Duodenal mucosa (tissue), 2 donors: ENCODE measurements around the gene ADAMTS2.

ENCODE experiments used
- H3K27ac ChIP-seq: one replicate; pipeline ENCODE4 v1.7.0; 2013; ENCODE audit warnings: low read depth, low read length
- H3K27me3 ChIP-seq, 2 donors: one replicate each; pipeline ENCODE4 v1.7.0; 2013; ENCODE audit warnings: low read length in 2 of 2, control low read depth in 1 of 2; ENCODE audit not compliant: insufficient read depth in 2 of 2, control insufficient read depth in 1 of 2
- H3K36me3 ChIP-seq, 2 donors: one replicate each; pipeline ENCODE4 v1.7.0; 2013; ENCODE audit warnings: low read length in 2 of 2, control low read depth in 1 of 2; ENCODE audit not compliant: insufficient read depth in 2 of 2, control insufficient read depth in 1 of 2
- H3K4me1 ChIP-seq, 2 donors: one replicate each; pipeline ENCODE4 v1.7.0; 2013; ENCODE audit warnings: low read length in 2 of 2, control low read depth in 1 of 2; ENCODE audit not compliant: insufficient read depth in 2 of 2, control insufficient read depth in 1 of 2
- H3K4me3 ChIP-seq, 2 donors: one replicate each; pipeline ENCODE4 v1.7.0; 2013; ENCODE audit warnings: low read length in 2 of 2, low read depth in 1 of 2
- H3K9ac ChIP-seq, 2 donors: one replicate each; pipeline ENCODE4 v1.7.0; 2013; ENCODE audit warnings: low read length in 2 of 2, low read depth in 1 of 2
- H3K9me3 ChIP-seq, 2 donors: one replicate each; pipeline ENCODE4 v1.7.0; 2013; ENCODE audit warnings: low read length in 2 of 2, control low read depth in 1 of 2; ENCODE audit not compliant: control insufficient read depth in 1 of 2

Gene ADAMTS2

DNA sequence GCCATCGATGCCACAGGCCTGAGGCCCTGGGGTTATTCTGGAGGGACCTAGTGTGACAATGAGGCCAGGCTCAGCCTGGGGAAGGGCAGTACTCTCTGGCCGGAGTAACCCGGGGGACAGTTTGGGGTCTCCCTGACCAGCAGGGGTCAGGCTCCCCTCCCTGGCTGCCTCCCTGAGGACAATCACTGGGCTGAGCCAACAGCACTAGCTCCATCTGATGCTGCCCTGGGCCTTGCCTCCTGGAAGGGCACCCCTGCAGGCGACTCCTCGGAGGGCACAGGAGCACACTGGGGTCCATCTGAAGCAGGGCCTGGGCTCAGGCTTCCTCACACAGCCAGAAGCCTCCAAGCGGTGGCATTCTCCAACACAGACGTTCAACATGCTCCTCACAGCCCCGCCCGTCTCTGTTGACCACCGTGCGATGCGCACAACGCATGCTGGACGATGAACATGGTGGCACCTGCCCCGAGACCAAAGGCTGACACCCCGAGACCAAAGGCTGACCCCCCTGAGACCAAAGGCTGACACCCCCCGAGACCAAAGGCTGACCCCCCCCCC, 68.3 kb downstream of the ADAMTS2 start:
- Histone ChIP-seq H3K4me3 (no peak overlapping the region), H3K27ac (peak overlapping the region; percentile 23), H3K9me3 (no peaks in the 10 kb centered on the region), H3K4me1 (peaks cover 0 to 10% of the 10 kb centered on the region in 2 donors), H3K27me3 (no peaks in the 10 kb centered on the region), H3K9ac (no peak overlapping the region), H3K36me3 (no peaks in the 10 kb centered on the region)

DNA sequence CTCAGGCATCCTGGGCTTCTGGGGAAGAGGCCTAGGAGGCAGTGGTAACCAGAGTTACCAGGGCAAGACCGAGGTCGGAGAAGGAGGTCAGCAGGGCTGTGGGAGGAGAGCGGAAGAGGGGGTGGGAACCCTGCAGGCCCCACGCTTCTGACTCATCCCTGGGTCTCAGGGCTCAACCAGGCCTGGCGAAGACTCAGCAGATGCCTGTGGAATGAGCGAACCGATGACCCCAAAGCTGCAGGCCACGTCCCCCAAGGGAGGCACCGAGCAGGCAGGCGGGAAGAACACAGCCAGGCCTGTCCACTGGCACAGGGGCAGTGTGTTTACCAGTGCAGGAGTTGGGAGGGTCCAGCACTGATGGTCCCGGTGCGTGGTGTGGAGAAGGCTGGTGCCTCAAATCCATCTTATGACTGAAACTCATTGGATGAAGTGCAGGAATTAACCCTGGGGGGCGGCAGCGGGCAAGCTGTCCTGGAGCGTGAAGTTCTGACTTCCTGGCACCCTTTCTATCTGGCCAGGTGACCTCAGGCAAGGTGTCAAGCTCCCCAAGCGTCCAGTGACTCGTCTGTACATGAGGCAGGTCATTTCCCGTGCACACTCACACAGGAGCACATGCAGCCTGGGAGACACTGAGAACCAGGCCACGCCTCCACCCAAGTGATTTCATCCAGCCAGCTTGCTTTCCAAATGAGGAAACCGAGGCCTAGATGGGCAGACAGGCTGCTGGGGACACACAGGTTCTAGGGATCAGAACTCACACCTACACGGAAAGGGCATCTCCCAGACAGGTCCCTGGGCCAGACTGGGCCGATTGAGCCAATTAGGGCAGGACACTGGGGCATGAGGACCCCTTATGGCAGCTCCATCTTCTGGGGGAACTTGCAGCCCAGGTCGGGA, 69.1 kb downstream of the ADAMTS2 start:
- Histone ChIP-seq H3K4me3 (no peak overlapping the region), H3K27me3 (no peaks in the 10 kb centered on the region), H3K9me3 (no peaks in the 10 kb centered on the region), H3K9ac (peak overlapping the region in 1 of 2 donors; percentile 7), H3K27ac (peak overlapping the region; percentile 55), H3K4me1 (peaks cover 0 to 10% of the 10 kb centered on the region in 2 donors), H3K36me3 (no peaks in the 10 kb centered on the region)

DNA sequence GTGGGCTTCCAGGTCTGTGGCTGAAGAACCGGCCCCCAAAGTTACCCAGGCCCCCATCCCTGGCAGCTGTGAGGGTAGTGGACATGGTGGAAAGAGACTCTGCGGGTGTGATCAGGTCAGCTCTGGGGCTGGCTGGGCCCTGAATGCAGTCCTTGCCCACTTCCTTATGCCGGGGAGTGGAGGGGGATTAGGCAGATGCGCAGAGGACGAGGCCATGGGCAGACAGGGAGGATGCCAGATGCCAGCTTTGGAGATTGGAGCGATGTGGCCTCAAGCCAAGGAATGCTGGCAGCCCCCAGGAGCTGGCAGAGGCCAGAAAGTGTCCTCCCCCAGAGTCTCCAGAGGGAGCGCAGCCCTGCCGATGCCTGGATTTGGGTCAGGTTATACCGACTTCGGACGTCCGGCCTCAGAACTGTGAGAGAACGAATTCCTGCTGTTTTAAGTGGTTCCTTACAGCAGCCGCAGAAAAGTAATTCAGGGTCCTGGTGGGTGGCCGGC, 69.8 kb downstream of the ADAMTS2 start:
- Histone ChIP-seq H3K36me3 (no peaks in the 10 kb centered on the region), H3K9me3 (no peaks in the 10 kb centered on the region), H3K27me3 (no peaks in the 10 kb centered on the region), H3K4me1 (peaks cover 0 to 10% of the 10 kb centered on the region in 2 donors), H3K9ac (no peak overlapping the region), H3K4me3 (no peak overlapping the region), H3K27ac (peak overlapping the region; percentile 55)

DNA sequence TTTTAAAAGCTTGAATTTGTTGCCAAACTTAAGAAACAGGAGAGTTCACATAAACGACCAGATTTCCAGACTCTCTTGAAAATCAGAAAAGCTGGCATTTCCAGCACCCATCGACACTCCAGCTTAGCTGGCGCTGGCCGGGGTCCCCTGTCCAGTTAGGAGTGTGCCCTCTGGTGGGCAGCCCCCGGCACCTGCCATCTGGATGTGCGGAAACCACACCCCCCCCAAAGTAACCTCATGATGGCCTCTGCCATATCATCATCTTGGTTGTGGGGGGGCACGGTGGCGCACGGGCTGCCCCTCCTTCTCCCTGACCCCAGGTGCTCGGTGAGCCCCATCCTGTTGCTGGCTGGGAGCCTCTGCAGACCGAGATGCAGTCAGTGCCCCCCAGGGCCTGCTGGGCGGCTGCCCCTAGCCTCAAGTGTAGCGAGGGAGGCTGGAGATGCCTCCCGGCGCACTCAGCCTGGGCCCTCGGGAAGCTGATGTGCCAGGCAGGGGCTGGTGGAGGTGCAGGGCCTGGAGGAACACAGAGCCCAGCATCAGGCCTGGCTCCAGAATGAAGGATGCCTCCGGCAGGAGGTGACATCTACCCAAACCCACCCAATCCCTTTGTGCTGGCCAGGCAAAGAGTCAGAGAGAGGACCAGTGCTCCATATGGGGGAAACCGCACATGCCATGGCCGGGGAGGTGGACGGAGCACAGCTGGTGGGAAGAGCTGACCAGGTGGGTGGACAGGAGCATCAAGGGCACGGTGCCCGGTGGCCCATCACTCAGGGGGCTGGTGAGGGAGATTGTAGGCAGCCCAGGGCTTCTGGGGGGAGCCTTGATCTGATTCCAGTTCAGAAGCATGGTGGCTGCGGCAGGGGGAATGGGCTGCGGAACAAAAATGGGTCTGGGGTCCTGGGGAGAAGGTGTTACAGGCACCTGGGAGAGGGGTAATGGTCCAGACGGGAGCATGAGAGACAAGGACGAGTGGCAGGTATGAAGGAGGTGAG, 70.6 kb downstream of the ADAMTS2 start:
- H3K4me1 ChIP-seq, result peaks cover 0 to 10% of the 10 kb centered on the region in 2 donors
- no peak overlapping the region for H3K27ac ChIP-seq
- no peak overlapping the region for H3K9ac ChIP-seq
- H3K4me3 ChIP-seq, result no peak overlapping the region
- no peaks in the 10 kb centered on the region for H3K27me3 ChIP-seq
- no peaks in the 10 kb centered on the region for H3K36me3 ChIP-seq
- H3K9me3 ChIP-seq, result no peaks in the 10 kb centered on the region

DNA sequence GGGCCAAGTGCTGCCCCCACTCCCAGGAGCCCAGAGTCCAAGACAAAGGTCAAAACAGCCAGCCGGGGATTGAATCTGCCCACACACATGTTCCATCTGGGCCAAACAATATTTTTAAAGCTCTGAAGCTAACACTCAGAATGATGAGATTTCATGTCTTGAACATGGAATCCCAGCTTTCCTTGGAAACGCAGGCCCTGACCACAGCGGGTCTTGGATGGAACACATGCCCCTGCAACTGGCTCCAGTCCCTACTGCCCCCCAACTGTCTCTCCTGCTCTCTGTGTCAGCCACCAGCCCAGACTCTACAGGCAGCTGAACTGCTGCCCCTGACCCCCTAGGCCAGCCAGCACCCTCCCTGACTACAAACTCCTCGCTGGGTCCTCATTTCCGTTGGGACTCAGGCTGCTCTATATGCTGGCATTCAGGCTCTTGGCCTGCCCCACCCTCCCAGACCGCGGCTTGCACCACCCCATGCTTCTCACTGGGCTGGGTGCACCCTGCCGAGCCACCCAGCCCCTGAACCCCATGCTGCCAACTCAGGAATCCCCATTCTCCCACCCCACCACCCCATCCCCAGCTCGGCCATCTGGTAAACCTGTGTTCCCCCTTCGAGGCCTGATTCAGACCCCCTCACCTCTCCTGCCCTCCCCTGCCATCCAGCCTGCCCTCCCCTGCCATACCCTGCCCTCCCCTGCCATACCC, 71.7 kb downstream of the ADAMTS2 start:
- H3K4me3 ChIP-seq, result no peak overlapping the region
- no peak overlapping the region for H3K27ac ChIP-seq
- H3K9me3 ChIP-seq, result no peaks in the 10 kb centered on the region
- no peak overlapping the region for H3K9ac ChIP-seq
- H3K27me3 ChIP-seq, result no peaks in the 10 kb centered on the region
- H3K36me3 ChIP-seq, result no peaks in the 10 kb centered on the region
- H3K4me1 ChIP-seq, result peaks cover 0 to 10% of the 10 kb centered on the region in 2 donors

DNA sequence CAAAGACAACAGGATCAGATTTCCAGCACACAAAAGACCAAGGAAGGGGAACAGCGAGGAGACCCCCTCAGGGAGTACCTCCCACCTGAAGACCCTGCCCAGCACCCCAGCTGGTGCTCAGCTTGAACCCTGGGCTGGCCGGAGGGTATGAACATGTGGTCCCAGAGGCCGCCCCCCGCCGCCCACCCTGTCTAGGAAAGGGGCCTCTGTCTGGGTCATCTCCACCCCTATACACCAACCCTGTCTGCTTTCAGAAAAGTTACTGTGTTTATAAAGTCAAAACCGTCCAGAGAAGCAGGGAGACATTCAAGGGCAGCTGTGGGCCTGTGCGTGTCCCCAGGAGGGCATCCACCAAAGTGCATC, 72.2 kb downstream of the ADAMTS2 start:
- Histone ChIP-seq H3K4me3 (no peak overlapping the region), H3K4me1 (peaks cover 0 to 10% of the 10 kb centered on the region in 2 donors), H3K9me3 (no peaks in the 10 kb centered on the region), H3K27me3 (no peaks in the 10 kb centered on the region), H3K9ac (no peak overlapping the region), H3K27ac (no peak overlapping the region), H3K36me3 (no peaks in the 10 kb centered on the region)

DNA sequence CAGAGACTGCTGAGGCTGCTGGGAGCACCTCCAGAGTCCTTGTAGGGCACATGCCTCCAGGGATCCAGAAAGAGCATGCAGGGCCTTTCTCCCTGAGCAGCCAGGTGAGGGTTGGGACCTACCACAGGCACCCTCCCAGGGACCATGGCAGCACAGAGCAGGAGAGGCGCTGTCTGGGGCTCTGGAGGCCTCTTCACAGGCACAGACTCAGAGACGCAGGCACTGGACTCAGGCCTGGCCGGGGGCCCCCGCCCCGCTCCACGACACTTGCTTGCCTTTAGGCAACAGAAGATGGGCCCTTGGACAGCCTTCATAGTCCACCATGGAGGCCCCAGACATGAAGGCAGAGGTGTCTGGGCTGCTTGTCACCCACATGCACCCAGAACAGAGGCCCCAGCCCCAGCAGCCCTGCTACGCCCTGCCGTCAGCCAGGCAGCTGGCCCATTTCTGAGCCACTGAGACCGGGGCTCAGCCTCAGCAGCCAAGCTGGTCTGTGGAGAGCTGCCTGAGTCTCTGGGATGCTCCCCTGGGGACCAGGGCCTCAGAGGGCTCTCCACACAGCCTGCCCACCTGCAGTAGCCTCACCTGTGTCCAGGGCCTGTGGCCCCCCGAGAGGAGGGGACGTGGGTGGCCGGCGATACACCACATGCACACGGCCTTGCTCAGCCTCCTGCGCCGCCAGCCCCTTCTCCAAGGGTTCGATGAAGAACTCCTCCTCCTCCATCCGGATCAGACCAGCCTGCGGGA, 72.8 kb downstream of the ADAMTS2 start:
- no peak overlapping the region for H3K4me3 ChIP-seq
- H3K27me3 ChIP-seq, result no peaks in the 10 kb centered on the region
- no peak overlapping the region for H3K27ac ChIP-seq
- H3K36me3 ChIP-seq, result no peaks in the 10 kb centered on the region
- H3K9me3 ChIP-seq, result no peaks in the 10 kb centered on the region
- H3K4me1 ChIP-seq, result peaks cover 0 to 10% of the 10 kb centered on the region in 2 donors
- no peak overlapping the region for H3K9ac ChIP-seq

DNA sequence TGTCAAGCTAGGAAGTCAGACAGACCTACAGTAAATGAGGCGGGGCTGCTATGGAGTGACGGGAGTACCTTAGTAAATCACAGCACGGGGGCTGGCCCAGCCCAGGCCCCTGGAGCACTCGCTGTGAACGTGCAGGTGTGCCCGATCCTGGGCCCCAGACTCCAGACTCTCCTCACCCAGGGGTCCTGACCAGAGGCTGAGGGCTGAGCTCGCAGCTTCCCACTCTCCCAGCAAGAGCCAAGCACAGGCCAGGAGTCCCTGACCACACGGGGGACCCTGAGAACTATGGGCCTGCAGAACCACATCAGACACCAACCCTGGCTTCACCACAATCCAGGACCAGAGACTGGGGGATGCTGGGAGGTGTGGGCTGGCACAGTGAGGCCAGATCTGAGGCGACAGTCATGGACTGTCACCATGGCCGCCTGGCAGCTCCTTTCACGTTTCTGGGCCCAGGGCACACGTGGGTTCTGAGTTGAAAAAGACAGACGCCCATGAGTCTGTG, 73.4 kb downstream of the ADAMTS2 start:
- Histone ChIP-seq H3K27me3 (no peaks in the 10 kb centered on the region), H3K36me3 (no peaks in the 10 kb centered on the region), H3K27ac (no peak overlapping the region), H3K4me3 (no peak overlapping the region), H3K9ac (no peak overlapping the region), H3K9me3 (no peaks in the 10 kb centered on the region), H3K4me1 (peaks cover 0 to 9% of the 10 kb centered on the region in 2 donors)

DNA sequence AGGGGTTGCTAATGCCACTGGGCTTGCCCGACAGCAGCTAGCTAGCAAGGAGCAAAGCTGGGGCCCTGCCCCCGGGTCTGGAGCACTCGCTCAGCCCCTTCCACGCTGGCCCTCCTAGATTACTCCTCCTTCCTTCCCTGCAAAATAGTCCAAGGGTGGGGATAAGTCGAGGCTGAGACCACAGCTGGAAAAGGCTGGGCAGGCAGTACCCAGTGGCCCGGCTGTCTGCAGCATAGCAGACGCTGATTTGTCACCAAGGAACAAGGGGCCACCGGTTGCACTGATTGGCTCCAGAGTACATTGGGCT, 73.9 kb downstream of the ADAMTS2 start:
- Histone ChIP-seq H3K9ac (no peak overlapping the region), H3K9me3 (no peaks in the 10 kb centered on the region), H3K4me3 (no peak overlapping the region), H3K27me3 (no peaks in the 10 kb centered on the region), H3K36me3 (no peaks in the 10 kb centered on the region), H3K4me1 (peaks cover 0 to 4% of the 10 kb centered on the region in 2 donors), H3K27ac (no peak overlapping the region)
